Fibroblast of skin of scalp (primary cell): ENCODE results near the gene NWD2. TPM values are rescaled to one million over a fixed set of nuclear protein-coding genes. Genes with fewer than 3 reads are reported as not detected.
"Not testable (repeated sequence)": the region's sequence is repeated elsewhere in the genome, so short reads cannot be mapped to it uniquely, and the experiment has no call there.

Source experiments
- DNase-seq: peaks from one replicate; pipeline ENCODE4 v3.0.0-alpha.2; 2013
- polyA plus RNA-seq, 2 experiments: library from polyadenylated mRNA; unstranded; fragments of 120-200 nt; gene quantifications; one replicate each; pipeline ENCODE4 v1.2.1, GENCODE V29; 2013; ENCODE audit not compliant: insufficient read length in 2 of 2

The NWD2 gene
- polyA plus RNA-seq (2013, experiment 1 of 2; ENCODE audit: insufficient read length): not detected
- polyA plus RNA-seq (2013, experiment 2 of 2; ENCODE audit: insufficient read length): 0.02 TPM

GRCh38 chr4:37244583-37245390 lies at the start of gene NWD2:
NWD2 (plus strand) TSS chr4:37244743; CDS start chr4:37245068, 325 bp downstream.
- DNase-seq: peak; percentile 2

GRCh38 chr4:37197899-37198298 lies 46.6 kb upstream of the NWD2 start:
- no peak for DNase-seq

GRCh38 chr4:37204740-37205139 lies 39.8 kb upstream of the NWD2 start:
- not testable (repeated sequence) for DNase-seq

- no peak for DNase-seq
These were observed 28.3 kb upstream of the NWD2 start for GRCh38 chr4:37216209-37216608.

- no peak for DNase-seq
These were observed 25.3 kb upstream of the NWD2 start for GRCh38 chr4:37219242-37219641.

- no peak for DNase-seq
These were observed 24.6 kb upstream of the NWD2 start for GRCh38 chr4:37219990-37220389.

GRCh38 chr4:37220685-37221084 lies 23.9 kb upstream of the NWD2 start:
- no peak for DNase-seq

GRCh38 chr4:37223732-37224131 lies 20.8 kb upstream of the NWD2 start:
- no peak for DNase-seq

- no peak for DNase-seq
These were observed 19.7 kb upstream of the NWD2 start for GRCh38 chr4:37224854-37225253.

- no peak for DNase-seq
These were observed 18.8 kb upstream of the NWD2 start for GRCh38 chr4:37225778-37226177.

GRCh38 chr4:37232315-37232714 lies 12.2 kb upstream of the NWD2 start:
- DNase-seq: no peak

GRCh38 chr4:37236165-37236564 lies 8.4 kb upstream of the NWD2 start:
- DNase-seq: no peak

GRCh38 chr4:37241647-37242046 lies 2.9 kb upstream of the NWD2 start:
- no peak for DNase-seq

GRCh38 chr4:37243051-37243450 lies 1.5 kb upstream of the NWD2 start:
- DNase-seq: no peak

- DNase-seq: no peak
These were observed 591 bp upstream of the NWD2 start for GRCh38 chr4:37243722-37244582.

GRCh38 chr4:37245391-37245954 lies 930 bp downstream of the NWD2 start:
- no peak for DNase-seq

- no peak for DNase-seq
These were observed 2.3 kb downstream of the NWD2 start for GRCh38 chr4:37246891-37247290.

- no peak for DNase-seq
These were observed 13.7 kb downstream of the NWD2 start for GRCh38 chr4:37258221-37258620.

GRCh38 chr4:37268319-37268718 lies 23.8 kb downstream of the NWD2 start:
- no peak for DNase-seq

- DNase-seq: no peak
These were observed 34.6 kb downstream of the NWD2 start for GRCh38 chr4:37279121-37279520.

GRCh38 chr4:37279894-37280592 lies 35.5 kb downstream of the NWD2 start:
- DNase-seq: no peak

- DNase-seq: no peak
These were observed 54.9 kb downstream of the NWD2 start for GRCh38 chr4:37299468-37299867.

GRCh38 chr4:37304612-37305011 lies 60.1 kb downstream of the NWD2 start:
- DNase-seq: no peak
